HG03460 (cell line): ENCODE measurements around the gene TEX48.

Source experiments
- ATAC-seq: cut with Tn5 transposase; IDR thresholded peaks from one replicate; pipeline ENCODE4 v1.9.1; 2021; ENCODE audit not compliant: unreplicated experiment

Gene TEX48, protein sequence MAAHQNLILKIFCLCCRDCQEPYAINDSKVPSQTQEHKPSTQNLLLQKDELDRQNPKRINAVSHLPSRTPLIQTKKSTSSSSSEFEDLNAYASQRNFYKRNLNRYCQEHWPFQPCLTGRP

DNA sequence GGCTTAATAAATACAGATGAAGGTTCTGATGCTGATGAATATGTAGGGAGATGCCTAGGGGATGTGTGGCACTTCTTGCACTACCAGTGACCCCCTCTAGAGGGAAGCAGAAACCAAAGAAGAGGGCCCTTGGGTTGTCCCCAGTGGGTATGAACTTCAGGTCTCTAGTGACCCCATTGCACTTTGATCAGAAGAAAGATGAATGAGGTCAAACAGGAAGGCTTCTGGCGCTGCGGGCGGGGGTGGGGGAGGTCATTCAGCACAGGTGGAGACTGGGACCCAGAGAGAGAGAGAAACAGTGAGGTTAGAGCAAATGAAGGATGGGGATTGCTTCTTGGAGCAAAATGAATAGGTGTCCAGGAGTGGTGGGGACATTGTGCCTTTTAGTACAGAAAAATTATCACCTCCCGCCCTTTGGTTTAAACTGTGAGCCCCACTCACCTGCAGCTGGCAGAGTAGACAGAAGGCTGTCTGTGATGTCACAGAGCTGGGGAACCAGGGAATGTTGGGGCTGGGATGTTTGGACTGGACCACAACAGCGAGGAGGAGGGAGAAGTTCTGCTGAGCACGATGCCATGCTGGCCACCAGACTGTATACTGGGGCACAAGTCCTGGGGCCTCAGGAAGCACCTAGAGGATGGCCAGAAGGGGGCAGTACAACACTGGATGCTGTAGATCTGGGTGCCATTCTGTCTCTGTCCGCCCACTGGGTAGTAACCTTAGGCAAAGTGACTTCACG is at the start of gene TEX48:
Gene TEX48, minus strand, starts transcription at position 599 of the 739 bp plus-strand sequence. CDS start 10,469 bp downstream, outside the sequence.
- peak; percentile 87 for ATAC-seq

DNA sequence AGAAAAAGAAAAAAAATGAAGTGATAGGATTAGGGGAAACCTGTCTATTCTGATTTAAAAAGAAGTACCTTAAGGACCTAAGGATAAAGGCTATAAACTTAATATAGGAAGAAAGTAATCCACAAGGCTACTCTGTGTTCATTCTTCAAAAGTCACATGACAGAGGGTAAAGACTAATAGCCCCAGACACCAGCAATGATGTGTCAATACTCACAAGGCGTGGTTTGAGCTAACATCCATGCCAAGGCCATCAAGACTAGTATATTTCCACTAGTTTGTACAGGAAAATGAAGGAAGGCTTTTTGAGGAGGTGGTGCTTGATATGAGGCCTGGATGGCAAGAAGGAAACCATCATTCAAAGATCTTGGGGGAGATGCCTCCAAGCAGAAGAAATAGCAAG is 49.7 kb upstream of the TEX48 start:
- no peak for ATAC-seq

DNA sequence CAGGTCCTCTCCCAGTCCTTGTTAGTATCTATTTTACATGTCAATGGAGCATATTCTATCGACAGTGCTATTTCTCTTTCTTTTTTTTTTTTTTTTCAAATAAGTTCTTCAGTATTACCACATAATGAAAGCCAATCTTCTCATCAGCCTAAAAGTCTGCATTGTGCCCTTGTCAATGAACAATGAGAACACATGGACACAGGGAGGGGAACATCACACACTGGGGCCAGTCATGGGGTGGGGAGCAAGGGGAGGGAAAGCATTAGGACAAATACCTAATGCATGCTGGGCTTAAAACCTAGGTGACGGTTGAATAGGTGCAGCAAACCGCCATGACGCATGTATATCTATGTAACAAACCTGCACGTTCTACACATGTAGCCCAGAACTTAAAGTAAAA is 47.7 kb upstream of the TEX48 start:
- ATAC-seq: no peak

DNA sequence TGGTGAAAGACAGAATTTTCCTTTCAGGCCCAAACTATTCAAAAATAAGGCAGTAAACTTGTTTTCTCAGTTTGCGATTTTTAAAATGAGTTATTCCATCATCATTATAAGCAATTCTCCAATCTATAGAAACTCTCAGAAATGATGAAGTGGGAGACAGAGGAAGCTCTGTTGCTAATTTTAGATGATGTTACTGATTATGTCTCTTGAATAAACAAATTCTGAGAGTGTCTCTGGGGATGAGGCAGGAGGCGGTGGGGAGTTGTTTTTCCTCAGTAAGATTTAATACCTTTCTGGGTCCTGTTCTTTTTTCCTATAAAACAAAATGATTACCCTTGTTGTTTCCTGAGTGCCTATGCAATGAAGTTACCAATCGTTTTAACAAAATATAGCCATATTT is 43.9 kb upstream of the TEX48 start:
- ATAC-seq: no peak

DNA sequence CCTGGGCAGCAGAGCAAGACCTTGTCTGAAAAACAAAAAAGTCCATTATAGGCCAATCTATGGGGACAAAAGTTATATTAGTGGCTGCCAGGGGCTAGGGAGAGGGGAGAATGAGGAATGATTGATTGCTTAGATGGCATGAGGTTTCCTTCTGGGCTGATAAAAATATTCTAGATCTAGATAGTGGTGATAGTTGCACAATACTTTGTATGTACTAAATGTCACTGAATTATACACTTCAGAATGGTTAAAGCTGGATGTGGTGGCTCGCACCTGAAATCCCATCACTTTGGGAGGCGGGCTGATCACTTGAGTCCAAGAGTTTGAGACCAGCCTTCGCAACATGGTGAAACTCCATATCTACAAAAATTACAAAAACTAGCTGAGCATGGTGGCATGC is 42.8 kb upstream of the TEX48 start:
- no peak for ATAC-seq

DNA sequence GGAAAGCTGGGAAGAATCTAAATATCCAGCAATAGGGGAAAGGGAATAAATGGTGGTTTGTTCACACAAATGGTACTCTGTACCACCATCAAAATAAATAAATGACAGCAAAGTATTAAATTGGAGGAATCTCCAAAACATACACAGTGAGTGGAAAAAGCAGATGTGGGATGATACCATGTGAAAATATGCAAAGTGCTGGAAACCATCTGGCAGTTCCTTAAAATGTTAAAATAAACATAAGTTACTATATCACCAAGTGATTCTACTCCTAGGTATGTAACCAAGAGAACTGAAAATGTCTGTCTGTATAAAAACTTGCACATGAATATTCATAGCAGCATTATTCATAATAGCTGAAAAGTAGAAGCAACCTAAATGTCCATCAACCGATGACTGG is 41.9 kb upstream of the TEX48 start:
- ATAC-seq: no peak

DNA sequence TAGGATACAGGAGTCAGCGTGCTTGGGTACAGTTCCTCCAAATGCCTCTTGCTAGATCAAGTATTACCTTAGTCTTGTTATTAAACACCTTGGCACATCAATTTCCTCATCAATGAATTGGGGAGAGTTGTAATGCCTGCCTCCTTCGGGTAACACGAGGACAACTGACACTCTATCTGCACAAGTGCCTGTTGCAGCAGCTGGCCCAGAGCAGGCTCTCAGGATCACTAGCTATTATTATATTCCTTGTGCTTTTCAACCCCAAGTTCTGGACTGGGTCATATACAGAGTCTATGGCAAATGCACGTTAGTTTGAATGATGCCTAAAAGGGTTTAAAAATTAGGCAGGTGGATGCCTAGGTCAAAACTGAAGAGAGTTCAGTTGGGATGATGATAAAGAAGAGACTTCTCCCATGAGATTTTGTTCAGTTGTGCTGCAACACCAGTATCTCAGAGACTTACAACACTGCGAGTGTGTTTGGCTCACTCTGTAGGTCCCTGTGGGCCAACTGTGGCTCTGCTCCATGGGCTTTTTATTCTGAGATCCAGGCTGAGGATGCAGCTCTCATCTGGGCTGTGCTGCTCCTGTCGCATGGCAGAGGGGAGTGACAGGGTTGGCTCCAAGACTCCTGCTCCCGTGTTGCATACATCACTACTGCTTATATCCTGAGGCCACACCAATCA is 41.1 kb upstream of the TEX48 start:
- ATAC-seq: no peak

DNA sequence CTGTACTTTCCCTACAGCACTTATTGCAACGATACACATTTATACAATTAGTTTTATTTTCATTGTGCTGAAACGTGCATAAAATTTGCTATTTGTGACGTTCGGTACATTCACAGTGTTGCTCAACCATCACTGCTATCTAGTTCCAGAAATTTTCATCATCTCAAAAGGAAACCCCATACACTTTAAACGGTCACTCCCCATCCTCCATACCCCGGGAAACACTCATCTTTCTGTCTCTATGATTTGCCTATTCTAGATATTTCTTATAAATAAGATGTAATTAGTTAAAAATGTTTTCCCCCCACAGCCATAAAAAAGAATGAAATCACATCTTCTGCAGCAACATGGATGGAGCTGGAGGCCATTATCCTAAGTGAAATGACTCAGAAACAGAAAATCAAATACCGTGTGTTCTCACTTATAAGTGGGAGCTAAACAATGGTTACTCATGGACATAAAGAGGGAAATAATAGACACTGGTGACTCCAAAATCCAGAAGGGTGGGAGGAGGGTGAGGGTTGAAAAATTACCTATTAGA is 40.2 kb upstream of the TEX48 start:
- no peak for ATAC-seq

DNA sequence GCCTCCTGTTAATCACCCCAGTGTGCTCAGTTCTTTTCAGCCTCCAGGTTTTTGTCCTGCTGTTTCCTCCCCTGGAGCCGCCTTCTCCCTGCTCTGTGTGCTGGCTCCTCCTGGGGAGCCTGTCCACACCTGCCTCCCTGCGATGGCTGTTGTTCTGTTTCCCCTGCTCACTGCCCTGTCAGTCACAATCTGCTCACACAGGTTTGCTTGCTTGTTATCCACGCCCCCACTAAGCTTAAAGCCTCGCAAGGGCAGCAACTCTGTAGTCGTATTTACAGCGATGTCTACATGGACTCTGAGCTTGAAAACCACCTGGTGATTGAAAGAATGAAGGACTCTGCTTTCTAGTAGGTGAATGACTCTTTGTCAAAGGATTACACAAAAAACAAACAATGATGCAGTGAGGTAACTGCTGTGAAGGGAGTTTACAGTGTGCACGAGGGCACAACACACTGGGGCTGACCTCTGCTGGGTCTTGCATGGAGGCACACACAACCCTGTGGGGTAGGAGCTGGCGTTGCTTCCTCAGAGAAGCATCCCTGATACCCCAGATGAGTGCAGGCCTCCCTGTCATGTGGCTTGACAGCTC is 39.6 kb upstream of the TEX48 start:
- ATAC-seq: no peak

DNA sequence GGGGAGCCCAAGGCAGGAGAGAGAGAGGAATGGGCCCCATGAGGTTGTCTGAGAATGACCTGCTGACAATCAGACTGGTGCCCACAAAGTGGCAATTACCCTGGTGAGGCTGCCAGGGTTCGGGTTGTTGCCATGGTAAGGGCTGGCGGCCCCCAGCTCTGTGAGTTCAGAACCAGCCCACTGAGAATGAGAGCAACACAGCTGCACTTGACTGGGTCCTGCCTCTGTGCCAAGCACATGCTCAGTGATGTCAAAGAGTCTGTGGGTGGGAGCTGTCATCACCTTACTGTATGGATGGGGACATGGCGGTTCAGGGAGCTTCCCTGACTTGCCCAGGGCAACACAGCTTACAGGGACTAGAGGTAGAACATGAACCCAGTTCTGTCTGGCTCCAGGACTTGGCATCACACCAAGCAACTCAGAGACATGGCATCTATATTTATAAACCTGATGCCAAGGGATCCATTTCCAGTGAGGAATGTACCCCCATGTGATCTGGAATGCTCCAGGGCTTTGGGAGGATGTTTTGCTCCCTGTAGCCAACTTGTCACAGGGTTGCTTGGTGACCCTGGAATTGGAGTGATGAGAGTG is 38.2 kb upstream of the TEX48 start:
- ATAC-seq: no peak

DNA sequence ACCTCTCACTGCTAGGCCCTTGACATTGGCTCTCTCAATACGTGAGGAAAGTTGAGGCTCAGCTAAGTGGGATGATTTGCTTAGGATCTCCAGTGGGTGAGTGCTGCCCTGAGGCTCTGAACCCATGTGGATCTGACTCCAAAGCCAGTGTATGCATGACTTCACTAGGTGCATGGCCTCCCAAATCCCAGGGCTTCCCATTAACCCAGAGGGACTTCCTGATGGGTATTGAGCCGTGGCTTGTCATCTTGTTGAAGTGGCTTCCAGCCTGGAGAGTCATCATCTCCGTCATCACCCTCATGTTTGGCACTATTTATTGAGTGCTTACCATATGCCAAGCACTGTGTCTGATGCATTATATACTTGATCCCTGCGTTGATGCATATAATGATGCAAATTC is 37.3 kb upstream of the TEX48 start:
- ATAC-seq: no peak

DNA sequence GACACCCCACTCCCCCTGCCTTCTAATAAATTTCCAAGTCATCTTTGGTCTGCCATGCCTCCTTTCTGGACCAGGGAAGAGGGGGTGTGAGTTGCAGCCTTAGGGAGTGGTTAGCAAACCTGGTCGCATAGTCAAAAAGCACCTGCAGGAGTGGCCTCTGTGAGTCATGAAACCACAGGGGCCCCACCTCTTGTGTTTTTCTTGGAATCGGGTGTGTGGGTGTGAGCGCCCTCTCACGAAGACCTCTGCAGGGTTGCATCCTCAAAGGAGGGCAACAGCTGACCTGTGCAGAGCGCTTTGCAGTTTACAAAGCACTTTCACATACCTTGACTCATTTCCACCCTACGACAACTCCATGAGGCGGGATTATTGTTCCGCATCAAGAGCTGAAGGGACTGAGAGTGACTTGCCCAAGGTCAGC is 36.8 kb upstream of the TEX48 start:
- ATAC-seq: no peak

DNA sequence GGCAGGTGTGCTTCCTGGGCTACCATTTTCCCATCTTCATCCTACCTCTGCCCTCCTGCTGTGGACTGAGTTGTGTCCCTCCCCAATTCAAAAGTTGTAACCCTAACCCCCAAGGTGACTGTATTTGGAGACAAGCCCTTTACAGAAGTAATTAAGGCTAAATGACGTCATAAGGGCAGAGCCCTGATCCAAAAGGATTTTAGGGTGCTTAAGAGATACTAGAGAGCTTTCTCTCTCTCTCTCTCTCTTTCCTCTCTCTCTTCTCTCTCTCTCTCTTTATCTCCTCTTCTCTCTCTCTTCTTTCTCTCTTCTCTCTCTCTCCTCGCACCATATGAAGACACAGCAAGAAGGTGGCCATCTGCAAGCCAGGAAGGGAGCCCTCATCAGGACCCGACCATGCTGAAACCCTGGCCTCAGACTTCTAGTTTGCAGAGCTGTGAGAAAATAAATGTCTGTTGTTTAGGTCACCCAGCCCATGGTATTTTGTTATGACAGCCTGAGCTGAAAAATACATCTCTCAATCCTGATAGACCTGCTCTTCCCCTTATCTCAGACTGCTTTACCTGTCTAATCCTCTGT is 36.0 kb upstream of the TEX48 start:
- ATAC-seq: no peak

DNA sequence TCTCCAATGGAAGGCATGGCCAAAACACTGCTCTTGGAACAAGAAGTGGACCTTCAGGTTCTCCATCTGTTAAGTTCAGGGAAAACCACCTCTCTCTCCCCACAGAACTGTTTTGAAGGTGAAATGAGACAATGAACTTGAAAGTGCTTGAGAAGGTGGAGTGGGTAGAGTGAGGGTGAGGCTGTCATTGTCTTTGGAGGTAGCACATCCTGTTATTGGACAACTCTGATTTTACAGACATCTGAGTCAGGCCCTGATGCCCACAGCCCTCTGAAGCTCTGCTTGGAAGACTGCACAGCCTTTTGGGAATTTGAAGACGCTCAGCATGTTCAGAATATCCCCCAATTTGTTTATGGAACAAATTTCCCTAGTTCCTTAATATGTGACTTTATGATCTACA is 27.6 kb upstream of the TEX48 start:
- ATAC-seq: no peak

DNA sequence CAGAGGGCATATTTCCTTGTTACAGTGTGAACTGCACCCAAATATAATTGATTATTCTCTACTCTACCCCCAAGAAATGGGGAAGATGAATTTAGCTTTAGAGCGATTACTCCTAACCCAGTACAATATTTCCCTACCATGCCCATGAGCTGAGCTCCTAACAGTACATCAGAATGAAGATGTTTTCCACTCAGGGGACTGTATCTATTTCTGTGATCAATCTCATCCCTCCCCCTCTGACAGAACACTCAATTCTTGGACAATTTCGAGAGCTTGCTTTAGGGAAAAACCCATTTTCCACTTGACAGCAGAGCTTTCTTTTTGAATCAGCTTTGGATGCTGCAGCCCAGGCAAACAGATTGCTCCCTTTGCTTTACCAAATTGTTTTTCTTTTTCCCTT is 24.7 kb upstream of the TEX48 start:
- ATAC-seq: no peak

DNA sequence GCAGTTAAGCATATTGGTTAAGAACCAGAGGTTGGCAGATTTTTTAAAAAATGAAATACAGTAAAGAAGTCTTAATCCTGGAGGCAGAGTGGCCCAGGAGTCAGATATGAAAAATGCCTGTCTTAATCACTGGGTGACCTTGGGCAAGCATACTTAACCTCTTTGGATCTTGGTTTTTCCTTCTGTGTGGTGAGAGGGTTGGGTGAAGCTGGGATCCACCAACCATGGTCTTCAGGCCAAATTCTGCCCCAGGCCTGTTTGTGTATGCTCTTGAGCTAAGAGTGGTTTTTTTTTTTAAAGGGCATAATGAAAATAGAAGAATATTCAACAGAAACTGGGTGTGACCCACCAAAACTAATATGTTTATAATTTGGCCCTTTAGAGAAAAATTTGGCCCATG is 20.0 kb upstream of the TEX48 start:
- ATAC-seq: no peak

DNA sequence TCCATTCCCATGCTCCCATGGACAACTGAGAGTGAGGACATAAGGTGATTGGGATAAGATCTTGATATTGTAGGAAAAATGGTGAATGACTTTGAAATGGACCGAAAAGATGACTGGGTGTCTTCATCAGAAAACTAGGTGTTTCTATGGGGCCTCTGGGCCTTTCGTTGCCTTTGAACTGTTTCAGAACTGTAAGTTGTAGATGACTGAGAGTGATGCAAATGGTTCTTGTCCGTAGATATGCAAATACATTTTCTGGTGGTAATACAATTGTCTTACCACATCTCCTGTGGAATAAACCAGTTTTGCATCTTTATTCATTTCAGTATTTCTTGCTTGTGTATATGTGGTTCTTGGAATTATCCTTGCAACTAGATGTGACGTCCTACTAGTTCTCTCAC is 16.0 kb upstream of the TEX48 start:
- ATAC-seq: peak; percentile 38

DNA sequence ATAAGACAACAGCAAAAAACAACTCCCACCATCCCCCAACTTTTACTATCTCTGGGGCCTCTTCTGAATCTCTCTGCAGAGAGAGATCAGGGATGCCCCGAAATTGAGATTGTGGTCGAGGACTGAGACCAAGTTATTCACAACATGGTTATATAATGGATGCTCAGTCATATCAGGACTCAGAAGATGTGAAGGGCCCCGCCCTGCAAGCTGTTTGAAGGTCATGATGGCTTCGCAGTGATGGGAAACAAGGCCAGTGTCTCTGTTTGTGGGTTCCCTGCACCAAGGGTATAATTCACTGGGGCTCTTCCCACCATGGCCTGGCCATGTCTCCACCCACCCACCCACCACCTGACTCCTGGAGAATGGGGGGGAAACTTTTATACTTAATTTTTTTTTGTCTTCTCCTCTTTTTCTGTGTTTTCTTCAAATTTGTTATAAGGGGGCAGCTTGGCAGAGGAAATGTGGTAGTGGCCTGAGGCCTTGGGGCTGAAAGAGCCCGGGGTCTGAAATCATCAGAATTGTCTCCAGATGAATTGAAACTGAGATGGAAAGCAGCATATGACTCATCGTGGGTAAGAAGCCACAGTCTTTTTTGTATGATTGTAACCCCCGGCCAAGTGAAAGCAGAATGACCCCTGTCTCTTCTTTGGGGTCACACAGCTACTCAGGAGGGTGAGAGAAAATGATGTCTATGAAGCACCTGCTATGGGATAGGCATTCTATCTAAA is 15.0 kb upstream of the TEX48 start:
- peak; percentile 79 for ATAC-seq

DNA sequence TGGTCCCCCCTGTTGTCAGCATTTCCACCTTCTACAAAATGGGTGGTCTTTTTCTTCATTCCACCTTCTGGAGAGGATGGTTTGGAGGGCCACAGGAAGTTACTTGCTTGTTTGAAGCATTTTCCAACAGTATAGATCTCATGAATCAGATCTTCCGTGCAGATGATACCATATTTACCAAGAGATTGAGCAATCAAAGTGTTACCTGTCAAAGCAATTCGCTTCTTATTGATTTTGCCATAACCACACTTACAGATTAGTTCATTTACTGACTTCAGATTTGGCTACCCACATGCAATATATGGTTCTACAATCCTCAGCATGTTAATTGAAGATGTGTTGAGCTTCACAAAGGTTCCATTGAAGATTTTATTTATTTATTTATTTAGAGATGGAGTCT is 14.0 kb upstream of the TEX48 start:
- ATAC-seq: no peak

DNA sequence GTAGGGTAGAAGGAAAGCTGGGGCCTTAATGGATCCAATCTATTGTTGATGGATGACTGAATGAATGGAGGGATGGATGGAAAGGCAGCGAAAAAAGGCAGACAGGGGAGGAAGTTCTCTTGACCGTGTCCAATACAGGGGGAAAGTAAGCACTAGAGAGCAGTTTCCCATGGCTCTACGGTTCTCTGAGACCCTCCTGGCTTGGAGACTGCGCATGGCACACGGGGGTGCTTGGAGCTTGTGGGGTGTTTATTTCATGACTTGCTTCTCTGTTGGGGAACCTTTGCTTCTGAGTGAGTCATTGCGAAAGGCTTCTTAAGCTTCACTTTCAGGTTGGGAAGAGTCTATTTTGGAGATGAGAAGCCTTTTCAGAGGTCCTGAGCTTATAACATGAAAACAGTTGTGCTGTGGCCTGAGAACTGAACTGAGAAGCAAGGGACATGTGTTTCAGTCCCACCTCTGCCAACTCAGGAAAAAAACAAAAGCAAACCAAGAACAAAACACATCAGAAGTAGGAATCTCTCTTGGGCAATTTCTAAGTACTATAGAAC is 12.8 kb upstream of the TEX48 start:
- no peak for ATAC-seq
